Measurements from ENCODE around the gene RAPGEF3.

RAPGEF3 gene

DNA sequence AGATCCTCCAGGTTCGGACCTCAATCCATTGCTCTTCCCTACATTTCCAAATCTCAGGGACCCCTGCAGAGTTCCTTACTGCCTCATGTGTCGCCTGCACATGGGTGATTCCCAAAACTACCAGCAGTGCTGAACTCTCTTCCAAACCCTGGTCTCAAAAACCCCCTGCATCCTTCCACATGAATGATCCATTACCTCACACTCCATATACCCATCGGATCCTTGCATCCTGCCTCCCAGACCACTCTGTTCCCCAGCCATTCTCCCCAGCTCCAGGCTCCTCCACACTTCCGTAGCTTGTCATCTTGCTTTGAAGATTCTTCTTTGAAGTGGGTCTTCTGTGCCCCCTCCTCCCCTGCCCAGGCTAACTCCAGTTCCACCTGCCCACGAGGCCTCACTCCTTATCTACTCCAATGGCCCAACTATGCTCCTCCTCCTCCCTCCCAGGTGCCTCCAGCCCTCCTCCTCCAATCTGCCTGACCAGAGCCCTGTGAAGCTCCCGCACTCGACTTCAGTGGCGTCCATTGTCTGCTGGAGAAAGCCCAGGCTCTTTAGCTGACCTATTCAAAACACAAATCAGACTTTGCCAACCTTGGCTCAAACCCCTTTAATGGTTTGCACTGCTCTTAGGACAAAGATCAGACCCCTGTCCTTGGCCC is 13.8 kb downstream of the RAPGEF3 start:
- no peak for DNase-seq

DNA sequence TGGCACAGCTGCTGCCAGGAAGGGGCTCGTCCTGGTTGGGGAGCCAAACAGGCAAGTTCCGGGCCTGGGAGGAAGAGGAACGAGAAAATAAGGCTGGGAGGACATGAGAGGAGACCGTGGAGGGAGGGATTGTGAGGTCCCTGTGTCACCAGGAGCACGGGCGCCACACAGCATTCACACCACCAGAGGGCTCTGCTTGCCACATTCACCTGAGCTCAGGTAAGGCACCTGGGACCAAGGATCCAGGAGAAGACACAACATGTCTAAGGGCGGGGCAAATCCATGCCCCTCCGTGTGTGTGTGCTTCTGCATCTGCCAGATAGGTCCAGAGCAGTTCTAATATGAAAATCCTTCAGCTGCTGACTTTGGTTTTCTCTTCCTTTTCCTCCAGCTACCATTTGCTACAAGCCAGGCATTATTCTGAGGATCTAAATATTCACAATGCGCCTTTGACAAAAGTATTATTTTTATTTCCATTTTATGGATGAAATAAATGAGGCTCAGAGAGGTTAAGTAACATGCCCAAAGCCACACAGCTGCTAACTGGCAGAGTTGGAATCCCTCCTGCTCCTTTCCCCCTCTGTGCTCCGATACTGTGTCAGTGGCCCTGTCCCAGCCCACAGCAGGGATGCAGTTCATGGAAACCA is 14.6 kb downstream of the RAPGEF3 start:
- no peak for DNase-seq

DNA sequence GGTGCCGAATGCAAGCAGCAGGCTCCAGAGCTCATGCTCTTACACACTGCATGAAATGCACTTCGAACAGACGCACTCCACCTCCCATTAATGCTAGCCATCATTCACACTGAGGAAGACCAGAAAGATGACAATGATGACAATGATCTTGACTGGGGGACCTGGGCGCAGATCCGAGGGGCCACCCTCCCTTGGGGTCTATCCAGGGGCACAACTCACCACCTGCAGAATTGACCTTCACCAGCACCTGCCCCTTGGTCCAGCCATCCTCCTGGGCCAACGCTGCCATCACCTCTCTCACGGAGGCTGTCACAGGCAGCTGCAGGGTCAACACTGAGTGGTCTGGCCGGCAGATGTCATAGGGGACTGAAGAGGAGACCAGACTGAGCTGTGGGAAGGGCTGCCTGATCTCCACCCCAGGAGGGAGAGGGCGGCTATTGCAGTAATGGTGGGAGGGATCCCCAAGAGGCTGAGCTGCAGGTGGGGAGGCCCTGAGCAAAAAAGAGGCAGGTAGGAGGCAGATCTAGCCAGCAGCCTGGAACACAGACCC is 15.3 kb downstream of the RAPGEF3 start:
- DNase-seq, result no peak

DNA sequence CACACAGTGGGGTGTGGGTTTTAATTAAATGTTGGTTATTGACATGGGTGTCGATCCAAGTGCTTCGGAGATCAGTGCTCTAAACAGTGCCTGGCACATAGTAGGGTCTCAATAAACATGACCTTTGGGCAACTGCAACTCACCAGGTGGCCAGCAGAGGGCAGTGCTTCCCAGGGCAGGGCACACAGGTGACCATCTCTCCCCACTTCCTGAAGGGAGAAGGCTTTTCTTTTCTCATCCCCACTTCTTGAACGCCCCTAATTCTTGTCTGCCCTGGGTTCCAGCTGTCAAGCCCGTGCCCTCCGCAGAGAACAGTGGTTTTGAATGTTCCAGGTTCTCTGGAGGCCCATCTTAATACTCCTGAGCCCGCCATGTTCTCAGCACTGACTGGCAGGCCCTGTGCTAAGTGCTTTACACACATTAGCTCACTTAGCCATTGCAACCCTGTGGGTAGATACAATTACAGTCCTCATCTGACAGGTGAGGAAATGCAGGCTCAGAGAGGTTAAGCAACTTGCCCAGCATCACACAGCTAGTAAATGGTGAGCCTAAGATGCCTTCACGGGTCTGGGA is 16.3 kb downstream of the RAPGEF3 start:
- DNase-seq, result peak in 14 of 51 donors; percentile 11 to 39 (median 22)

DNA sequence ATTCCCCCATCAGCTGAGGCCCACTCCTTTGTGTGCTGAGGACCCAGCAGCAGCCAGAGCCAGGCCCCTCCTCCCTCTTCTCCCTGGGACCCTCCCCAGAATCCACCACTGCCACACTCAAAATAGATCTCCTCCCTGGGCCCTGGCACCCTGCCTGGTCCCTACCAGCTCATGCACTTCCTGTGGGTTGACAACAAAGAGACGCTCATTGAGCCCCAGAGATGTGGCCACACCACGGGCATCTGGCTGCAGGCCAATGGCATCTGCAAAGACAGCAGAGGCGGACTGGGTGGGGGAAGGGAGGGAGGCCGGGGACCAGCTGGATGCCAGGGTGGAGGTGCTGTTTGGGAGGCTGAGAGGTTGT is 17.4 kb downstream of the RAPGEF3 start:
- DNase-seq, result peak; percentile 45 to 97 (median 87)

DNA sequence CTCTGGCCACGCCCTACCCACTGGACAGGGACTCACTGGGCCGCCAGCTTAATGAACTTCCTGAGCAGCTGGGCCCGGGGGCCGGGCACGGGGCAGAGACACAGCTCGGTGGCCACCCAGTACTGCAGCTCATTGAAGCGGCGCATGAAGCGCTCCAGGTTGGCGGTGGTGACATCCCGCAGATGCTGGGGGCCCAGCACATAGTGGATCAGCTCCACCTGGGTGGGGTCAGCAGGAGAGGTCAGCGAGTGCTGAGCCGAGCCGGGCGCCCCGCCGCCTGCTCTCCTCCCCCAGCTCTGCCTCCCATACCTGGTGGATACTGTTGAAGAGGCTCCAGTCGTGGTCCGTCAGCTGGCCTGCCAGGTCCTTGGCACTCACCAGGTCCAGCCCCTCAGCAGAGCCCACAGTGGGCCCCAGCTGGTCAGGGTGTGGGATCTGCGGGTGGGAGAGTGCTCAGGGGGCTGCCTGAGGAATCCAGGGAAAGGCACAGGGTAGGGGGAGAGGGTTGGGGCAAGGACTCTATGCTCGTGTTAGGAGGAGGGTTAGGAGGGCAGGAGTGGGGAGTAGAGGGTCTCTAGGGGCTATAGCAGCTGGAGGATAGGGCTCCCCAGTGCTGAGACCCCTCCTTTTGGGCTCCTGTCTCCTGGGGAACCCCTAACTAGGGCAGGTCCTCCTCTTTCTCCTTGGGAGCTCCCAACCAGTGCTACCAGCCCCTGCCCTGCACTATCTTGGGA is 17.9 kb downstream of the RAPGEF3 start:
- DNase-seq, result peak in 8 of 51 donors; percentile 14 to 36 (median 28)

DNA sequence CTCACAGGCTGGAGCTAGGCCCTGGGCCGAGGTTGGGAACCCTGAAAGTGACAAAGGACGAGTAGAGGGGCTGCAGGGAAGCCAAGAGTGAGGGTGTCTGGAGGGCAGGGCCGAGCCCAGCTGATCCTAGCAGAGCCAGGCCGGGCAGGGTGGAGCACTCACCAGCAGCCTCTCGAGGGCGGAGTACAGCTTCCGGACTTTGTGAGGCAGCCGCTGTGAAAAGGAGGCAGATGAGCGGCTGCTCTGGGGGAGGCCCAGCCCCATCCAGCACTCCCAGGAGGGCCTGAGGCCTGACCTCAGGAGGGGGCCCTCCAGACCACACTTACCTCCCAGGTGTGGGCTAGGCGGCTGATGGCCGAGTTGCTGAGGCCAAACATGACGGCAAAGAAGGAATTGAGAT is 18.7 kb downstream of the RAPGEF3 start:
- no peak for DNase-seq

DNA sequence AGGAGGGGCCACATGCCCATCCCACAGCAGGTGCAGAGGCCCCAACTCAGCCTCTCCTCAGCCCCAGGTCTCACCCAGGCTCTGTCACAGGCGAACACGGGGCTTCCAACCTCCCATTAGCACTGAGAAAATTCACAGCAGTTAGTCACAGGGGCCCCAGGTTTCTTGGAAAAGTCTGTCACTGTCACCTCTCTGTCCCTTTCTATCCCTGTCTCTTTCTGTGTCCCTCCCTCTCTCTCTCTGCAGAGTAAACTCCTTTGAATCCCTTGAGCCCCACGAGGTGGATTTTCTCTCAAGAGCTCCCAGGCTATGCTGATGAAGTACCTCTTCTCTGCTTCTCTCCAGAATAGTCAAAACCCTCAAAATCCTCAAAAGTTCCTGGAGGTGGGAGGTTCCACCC is 19.4 kb downstream of the RAPGEF3 start:
- DNase-seq, result no peak

DNA sequence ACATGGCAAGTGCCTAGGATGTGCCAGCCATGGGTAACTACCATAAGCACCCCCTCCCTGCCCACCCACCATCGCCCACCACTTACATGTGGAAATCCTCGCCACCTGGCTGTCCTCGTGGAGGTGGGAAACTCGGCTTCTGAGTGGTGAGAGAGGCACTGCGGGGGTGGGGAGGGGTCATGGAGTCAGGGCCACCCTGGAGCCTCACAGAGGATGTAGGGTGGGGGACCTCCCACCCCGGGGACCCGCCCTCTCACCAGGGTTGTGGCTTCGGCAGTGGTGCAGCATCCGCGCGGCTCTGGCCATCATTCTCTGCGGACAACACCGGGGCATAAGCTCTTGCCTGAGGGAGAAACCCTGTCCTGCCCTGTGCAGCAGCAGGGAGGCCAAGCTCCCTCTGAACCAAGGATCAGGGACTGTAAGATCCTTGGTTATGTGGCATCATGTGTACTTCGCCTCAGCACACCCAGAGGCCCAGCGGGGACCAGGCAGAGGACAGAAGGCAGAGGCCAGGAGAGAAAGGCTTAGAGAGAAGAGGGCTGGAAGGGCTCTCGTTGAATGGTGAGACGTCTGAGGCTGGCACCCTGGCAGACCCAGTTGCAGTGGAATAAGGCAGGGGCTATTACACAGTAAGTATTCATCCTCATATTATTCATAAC is 20.6 kb downstream of the RAPGEF3 start:
- DNase-seq, result no peak

DNA sequence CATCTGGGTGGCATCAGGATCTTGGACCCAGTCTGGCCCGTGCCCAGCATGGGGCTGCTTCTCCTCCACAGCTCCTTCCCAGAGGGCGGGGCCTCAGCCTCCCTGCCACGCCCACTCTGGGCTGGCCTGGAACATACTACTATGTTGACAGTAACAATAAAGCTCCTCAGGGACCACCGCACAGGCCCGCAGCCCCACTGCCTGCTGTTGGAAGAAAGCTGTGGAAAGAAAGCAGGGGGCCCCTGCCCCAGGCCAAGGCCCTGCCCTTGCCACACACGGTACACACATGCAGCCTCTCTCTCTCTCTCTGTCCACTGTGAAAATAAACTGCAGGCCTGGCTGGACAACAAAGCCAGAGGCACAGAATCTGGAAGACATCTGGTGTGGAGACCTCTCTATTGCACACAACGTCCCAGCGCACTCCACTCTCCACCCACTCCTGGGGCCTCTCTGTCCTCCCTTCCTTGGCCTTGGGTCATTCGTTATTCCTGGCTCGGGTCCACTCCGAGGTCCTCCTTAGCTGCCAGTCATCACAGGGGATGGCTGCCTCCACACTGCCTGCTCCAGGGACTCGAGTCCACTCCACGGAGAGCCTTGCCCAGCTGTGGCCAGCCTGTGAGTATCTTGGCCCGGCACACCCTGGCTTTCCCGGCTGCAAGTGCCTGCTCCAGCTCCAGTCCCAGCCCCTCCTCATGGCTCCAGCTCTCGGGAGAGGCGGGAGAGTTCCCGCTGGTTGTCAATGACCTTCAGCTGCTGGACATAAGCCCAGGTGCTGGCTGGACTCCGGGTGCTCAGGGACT is 21.6 kb downstream of the RAPGEF3 start:
- peak in 48 of 51 donors; percentile 24 to 94 (median 75) for DNase-seq

DNA sequence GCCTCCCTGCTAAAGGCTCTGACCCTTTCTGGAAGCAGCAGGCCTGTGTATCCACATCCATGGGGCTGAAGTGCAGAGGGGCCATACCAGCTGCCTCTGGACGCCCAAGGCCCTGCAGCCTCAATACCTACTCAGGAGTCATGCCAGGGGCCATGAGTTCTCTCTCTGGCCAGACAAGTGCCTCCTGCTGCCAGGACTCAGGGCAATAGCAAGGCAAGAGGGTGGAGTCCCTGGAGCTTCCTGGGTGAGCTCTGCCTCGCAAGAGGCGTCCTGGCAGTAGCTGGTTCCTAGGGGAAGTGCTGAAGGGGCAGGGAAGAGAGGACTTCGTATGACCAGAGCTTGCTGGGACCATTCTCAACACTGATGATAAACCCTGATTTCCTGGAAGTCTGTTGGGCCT is 22.5 kb downstream of the RAPGEF3 start:
- DNase-seq, result no peak

DNA sequence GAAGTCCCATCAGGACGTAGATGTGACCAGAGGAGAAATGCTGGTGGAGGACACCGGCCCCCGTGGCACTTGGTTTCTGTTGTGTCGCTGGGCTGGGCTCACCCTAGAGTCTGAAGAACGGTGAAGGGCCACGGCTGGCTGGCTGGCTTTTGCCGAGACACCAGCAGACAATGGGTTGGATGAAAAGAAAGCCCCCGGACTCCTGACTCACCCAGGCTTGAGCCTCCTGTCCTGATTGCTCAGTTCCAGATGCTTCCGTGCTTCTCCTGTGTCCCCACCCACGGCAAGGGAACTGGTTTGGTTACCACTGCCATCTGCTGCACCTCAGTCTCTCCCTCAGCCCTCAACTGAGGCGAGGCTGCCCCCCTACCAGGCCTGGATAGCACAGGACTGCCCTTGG is 23.0 kb downstream of the RAPGEF3 start:
- DNase-seq, result no peak

DNA sequence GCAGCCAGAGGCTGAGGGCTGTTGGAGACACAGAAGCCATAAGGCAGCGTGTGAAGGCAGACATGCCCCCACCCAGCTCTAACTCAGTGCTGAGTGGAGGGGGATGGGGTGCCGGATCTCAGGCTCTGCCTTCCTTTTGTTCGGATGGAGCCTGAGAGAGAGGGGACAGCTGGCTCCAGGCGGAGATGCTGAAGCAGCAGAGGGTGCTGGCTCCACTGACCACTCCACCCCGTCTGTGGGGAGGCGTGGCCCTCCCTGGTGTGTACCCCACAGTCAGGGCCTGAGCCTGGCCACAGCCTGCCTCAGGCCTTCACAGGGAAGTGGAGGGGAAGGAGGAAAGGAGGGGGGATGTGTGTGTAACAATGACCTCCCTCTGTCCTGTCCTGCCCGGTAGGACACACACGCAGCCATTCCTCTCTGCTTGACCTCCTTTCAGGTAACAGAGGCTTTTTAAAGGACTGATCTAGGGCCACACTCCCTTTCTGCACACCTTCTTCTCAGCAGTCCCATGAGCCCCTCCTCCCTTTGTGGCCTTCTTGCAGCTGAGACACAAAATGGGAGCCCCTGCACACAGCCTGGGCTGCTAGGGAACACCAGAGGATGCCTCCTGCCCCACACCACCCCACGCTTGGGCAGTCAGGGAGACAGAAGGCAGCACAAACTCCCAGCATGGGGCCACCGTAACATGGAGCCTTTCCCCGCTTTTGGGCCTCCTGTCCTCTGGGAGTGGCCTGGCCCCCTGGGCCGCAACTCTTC is 23.8 kb downstream of the RAPGEF3 start:
- DNase-seq, result peak in 34 of 51 donors; percentile 23 to 68 (median 42)

DNA sequence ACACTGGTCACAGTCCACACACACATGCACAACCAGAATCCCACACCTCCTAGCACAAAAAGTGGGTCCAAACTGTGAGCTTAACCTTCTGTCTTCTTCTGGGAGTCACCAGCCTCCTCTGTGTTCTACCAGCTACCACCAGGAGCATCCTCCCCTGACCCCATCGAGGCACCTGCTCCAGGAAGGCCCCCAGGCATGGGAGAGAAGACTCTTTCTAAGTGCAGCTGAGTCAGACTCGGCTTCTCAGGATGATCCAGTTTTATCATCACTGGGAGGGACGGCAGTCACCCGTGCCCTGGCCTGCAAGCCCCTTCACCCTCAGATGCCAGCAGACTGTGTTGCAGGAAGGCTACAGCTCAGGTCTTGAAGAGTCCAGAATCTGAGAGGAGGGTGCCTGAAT is 25.5 kb downstream of the RAPGEF3 start:
- no peak for DNase-seq

DNA sequence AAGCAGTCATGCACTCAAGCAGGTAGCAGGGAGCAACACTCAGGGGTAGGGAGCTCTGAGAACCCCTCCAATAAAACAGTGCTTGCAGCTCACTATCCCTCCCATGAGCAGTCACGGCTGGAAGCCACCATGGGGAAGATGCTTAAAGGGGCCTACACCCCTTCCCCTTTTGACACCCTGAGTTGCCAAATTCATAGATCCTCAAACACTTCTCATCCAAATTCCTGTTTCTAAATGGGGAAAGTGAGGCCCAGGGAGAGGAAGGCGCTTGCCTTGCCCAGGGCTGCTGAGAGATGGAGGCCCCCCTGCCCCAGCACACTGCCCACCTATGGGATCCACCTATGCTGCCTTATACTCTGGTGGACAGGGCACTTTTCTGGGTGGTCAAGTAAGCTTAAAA is 26.2 kb downstream of the RAPGEF3 start:
- DNase-seq, result no peak

DNA sequence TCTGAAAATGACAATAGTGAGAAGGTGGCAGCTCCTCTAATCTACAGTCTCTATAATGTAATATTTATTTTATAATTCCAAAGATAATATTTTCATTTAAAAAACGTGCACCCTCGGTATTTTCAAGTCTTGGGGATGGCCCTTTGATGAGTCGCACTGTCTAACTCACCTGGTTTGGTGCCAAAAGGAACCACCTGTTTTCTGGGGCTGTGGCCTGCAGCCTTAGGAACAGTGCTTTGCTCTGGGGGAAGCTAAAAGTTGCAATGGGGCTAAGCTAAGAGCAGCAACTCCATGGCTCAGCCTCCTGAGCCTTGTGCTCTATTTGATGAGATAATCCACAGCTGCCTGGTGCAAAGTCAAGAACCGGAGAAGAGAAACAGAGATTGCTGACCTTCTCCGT is 27.0 kb downstream of the RAPGEF3 start:
- no peak for DNase-seq

DNA sequence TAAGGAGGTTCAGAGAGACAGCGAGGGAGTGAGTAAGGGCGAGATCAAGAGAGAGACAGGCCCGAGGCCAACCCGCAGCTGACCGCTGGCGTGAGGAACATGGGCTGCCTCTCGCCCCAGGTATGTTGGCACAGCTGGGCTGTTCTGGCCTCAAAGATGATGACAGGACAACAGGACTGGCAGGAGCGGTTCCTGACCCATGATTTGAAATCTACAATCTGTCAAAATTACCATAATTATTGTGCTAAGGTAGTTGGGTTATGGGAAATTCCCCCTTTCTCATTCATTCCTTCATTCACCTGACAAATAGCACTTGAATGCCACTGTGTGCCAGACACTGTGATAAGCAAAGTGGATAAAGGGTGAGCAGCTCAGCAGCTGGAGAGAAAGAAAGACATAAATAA is 28.3 kb downstream of the RAPGEF3 start:
- DNase-seq, result no peak

DNA sequence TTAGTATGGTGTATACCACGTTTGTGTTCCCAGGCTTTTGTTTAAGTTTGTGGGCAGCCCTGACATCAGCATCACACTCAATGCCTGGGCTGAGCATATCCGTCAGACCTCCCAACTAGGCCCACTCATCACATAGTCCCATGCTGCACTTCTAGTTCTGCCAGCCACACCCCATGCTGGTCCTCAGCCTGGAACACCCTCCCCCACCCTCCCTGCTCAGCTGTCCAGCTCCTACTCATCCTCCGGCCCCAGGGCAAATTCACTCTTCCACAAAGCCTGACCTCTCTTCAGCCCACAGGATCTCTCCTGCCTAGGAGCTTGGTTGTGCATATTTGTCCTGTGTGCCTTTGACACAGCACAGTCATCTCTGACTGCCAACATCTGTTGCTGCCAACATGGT is 29.4 kb downstream of the RAPGEF3 start:
- DNase-seq, result no peak

DNA sequence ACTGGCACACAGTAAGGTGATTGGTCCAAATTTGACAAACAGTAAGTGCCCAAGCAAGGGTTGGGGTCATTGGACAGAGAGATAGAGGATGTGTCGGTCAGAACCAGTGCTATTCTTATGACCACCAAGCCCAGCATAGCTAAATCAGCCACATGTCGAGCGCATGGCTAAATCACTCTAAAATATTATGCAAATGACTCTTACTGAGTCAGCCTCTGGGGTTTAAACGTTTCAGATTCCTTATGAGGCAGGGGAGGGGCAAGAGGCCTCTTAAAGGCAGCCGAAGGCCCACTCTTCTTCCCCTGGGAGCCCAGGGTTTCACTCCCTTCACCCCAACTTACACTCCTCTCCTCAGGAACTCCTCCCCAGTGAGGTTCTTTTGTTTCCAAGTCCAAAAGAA is 32.8 kb downstream of the RAPGEF3 start:
- DNase-seq, result no peak

Data from hypothalamus (tissue), 51 donors.